HG02973 (cell line): Measurements from ENCODE around the gene HSP90AB1.

Experiments used
- ATAC-seq: cut with Tn5 transposase; IDR thresholded peaks from one replicate; pipeline ENCODE4 v1.9.1; 2021; ENCODE audit warnings: moderate library complexity; ENCODE audit not compliant: unreplicated experiment

HSP90AB1 gene

DNA sequence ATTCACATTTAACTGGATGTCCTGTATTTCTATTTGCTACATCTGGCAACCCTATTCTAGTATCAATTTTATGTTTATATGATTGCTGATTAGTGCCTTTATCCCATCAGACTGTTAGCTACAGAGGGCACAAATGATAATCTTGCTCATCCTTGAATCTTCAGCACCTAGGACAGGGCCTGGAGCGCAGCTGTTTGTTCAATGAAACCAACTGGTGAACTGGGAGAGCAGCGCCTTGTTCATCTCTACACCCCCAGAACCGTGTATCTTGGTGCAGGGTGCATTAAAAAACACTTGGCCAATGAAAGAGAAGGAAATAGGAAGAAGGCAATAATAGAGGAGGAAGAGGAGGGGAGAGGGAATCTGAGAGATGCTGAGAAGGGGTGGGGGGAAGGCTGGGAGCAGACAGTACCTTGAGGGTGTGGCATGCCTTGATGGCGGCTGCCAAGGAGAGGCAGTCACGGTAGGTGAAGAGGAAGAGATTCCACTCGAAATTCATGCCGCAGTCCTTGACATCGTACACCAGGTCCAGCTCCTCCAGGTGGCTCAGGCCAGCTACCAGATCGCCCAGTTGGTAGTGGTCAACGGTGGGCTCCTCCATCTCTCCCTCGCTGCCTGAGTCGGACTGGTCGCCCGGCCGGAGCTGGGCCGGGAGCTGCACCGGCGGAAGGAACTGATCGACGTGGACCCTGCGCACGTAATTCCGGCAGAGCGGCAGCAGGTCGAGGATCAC, 38.8 kb downstream of the HSP90AB1 start:
- ATAC-seq: no peak

- ATAC-seq: no peak
These were observed 39.3 kb downstream of the HSP90AB1 start for GRCh38 chr6:44286285-44286565.

GRCh38 chr6:44286747-44287146, 39.8 kb downstream of the HSP90AB1 start:
- ATAC-seq: no peak

GRCh38 chr6:44289726-44290260, 42.9 kb downstream of the HSP90AB1 start:
- ATAC-seq: no peak

DNA sequence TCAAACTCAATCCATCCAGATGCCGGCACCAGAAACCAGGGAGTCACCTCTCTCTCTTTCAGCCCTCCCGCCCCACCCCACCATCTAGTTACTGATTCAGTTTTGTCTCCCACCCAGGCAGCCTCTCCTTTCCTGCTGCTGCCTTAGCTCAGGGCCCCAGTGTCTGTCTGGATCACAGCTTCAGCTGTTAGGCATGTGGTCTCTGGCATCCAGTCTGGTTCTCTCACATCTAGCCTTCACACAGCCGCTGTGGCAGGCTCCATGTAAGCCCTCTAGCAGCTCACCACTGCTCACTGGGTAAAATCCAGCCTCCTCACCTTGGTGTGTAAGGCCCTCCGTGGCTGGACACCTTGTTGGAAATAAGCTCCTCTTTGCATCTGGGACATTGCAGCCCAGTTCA, 44.9 kb downstream of the HSP90AB1 start:
- ATAC-seq: no peak

GRCh38 chr6:44292661-44293365, 45.9 kb downstream of the HSP90AB1 start:
- no peak for ATAC-seq

DNA sequence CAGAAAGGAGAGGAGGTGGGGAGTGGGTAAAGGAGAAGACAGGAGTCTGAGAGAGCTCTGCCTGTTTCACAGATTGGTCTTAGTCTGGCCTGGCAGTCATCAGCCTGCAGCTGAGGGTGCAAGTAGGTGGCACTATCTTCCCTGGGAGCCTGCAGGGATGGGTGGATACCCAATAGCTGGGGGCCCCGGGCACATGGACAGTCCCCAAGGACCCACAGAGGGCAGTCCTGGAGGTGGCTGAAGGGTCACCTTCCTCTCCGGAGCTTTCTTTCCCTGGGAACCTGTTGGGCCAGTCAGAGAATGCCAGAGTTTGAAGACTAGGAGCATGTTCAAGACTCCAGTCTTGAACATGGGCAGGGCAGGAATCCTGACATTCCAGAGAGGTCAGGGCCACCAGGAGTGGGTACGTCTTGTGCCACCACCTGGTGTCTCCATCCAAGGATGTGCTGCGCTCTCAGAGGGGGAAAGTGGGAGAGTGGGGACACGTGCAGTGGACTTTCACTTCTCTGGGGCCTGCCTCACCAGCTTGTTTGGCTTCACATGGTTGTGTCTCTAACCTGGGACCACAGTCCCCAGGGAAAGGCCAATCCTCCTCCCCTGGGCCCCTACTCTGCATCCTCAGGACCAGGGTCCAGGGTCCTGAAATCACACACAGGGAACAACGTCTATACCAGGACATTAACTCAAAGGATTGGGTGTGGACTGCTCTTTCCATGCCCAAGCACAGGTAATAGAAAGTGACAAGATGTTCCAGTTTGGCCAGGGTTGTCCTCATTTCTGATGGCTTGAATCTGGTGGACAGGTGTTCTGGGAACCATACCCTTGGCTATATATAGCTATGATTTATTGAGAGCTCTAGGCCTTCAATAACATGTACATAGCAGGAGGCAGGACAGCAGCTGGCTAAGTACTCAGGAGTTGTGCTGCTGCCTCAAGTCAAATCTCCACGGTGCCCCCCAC, 48.2 kb downstream of the HSP90AB1 start:
- ATAC-seq: no peak

GRCh38 chr6:44297063-44298038, 50.5 kb downstream of the HSP90AB1 start:
- no peak for ATAC-seq

- ATAC-seq: no peak
These were observed 51.3 kb downstream of the HSP90AB1 start for GRCh38 chr6:44298055-44298803.

DNA sequence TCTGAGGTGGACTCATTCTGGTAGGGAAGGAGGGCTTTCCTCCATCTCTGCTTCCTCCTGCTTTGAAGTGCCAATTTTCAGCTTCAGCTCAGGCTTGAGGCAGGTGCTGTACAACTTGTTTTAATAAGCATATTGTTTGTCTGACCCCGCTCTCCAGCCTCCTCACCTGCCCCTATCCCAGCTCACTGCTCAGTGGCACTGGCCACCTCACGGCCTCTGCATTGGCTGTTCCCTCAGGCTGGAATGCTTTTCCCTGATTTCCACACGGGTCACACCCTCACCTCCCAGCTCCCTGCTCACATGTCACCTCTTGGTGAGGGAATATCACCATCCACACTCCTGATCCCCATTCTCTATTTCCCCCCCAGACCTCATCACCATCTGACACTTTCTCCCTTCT, 52.0 kb downstream of the HSP90AB1 start:
- ATAC-seq: no peak

GRCh38 chr6:44300292-44300823, 53.5 kb downstream of the HSP90AB1 start:
- no peak for ATAC-seq

DNA sequence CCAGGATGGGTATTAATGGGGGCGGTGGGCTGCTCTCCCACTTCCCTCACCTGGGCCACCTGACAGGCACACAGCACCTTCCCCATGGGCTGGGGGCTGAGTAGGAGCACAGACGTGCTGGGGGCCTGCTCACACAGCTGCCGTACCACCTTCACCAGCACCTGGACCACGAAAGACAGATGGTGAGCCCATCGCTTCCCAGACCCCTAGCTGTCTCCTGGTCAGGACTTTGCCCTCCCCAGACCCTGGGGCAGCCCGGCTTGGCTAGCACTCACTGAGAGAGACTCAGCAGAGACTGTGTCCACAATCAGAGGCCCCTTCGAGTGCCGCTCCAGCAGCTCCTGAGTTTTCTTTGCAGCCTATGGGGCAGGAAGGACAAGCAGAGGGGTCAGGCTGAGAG, 54.2 kb downstream of the HSP90AB1 start:
- ATAC-seq: no peak

DNA sequence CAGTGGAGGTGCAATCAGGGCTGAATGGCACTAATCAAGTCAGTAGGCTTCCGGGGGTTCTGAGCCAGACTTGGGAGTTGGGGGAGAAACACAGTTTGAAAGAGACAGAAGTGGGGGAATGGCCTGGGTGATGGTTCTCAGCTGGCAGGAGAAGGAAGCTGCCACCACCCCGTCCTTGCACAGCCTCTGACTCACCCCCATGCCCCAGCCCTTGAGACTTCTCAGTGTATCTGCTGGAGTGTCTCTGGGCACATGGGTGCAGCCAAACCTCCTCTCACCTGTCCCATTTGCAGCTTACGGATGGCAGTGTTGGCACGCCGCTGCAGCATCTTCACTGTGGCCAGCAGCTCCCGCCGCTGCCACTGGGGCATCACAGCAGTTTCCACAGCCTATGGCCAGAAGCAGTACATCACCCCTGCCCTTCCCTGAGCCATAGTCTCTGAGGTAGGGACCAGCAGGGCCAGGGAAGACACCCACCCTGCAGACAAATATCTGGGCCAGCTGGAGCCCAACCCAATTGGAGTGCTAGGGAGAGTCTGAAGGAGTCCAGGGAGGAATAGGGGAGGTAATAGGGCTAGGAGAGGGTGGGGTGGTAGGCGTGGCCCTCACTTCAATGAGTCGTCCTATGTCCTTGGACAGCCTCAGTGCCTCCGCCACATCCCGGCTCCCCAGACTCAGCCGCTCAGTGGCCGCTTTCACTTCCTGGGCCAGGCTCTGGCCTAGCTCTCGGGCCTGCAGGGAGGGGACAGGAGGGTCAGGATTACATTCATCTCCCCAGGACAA, 55.1 kb downstream of the HSP90AB1 start:
- no peak for ATAC-seq

GRCh38 chr6:44302856-44303255, 56.0 kb downstream of the HSP90AB1 start:
- no peak for ATAC-seq
